Measurements from ENCODE around the gene UBE2I.

GRCh38 chr16:1286513-1287094 lies 22.8 kb upstream of the UBE2I start:
- TF ChIP-seq CTCF (conservative IDR thresholded peaks at IDR 0.05; ENCODE audit: low read length) (no peak), EZH2phosphoT487 (IDR thresholded peaks at IDR 0.05; ENCODE audit: borderline replicate concordance) (no peak)
